ENCODE data around the gene CEL. TPM values are rescaled to one million over a fixed set of nuclear protein-coding genes. Genes with fewer than 3 reads are reported as not detected.

The CEL gene
- total RNA-seq, 2 experiments from 2014 or later: 1.4 to 2.3 TPM

GRCh38 chr9:133116346-133117231 lies 54.8 kb downstream of the CEL start:
- no peak for DNase-seq
- ATAC-seq (ENCODE audit: low read depth): no peak
- Mint-ChIP-seq H3K4me1 (peaks cover 43% of the 10 kb centered on the region), H3K27me3 (no peaks in the 10 kb centered on the region), H3K36me3 (no peaks in the 10 kb centered on the region), H3K4me3 (no peak overlapping the region), H3K27ac (no peak overlapping the region), H3K9me3 (no peaks in the 10 kb centered on the region)
- POLR2A ChIA-PET: interaction anchor here (1.1 to 4.4 kb wide), 2 partner anchors 17 to 28 kb away, joined by 3 to 22 read pairs; no protein-coding TSS in a partner anchor

GRCh38 chr9:133117271-133118178 lies 55.7 kb downstream of the CEL start:
- Mint-ChIP-seq H3K36me3 (no peaks in the 10 kb centered on the region), H3K4me3 (no peak overlapping the region), H3K27ac (no peak overlapping the region), H3K9me3 (no peaks in the 10 kb centered on the region), H3K4me1 (peaks cover 50% of the 10 kb centered on the region), H3K27me3 (no peaks in the 10 kb centered on the region)
- DNase-seq: no peak
- POLR2A ChIA-PET: interaction anchor here (1.0 to 4.4 kb wide), 2 partner anchors 27 kb away, joined by 5 to 22 read pairs; no protein-coding TSS in a partner anchor
- no peak for ATAC-seq (ENCODE audit: low read depth)

- no peak for ATAC-seq (ENCODE audit: low read depth)
- no peak for DNase-seq
- POLR2A ChIA-PET: interaction anchor here (1.0 kb wide), 1 partner anchor 26 kb away, joined by 5 read pairs; no protein-coding TSS in a partner anchor
- Mint-ChIP-seq H3K27ac (no peak overlapping the region), H3K9me3 (no peaks in the 10 kb centered on the region), H3K36me3 (no peaks in the 10 kb centered on the region), H3K4me3 (no peak overlapping the region), H3K27me3 (no peaks in the 10 kb centered on the region), H3K4me1 (peaks cover 46% of the 10 kb centered on the region)
Measured at GRCh38 chr9:133118179-133118520, 56.4 kb downstream of the CEL start.

- peaks cover 44% of the 10 kb centered on the region for H3K4me1 Mint-ChIP-seq
- peak overlapping the region; percentile 2 for H3K4me3 Mint-ChIP-seq
- ATAC-seq (ENCODE audit: low read depth) (no peak), DNase-seq (no peak)
- no peaks in the 10 kb centered on the region for H3K27me3 Mint-ChIP-seq
- no peak overlapping the region for H3K27ac Mint-ChIP-seq
- no peaks in the 10 kb centered on the region for H3K9me3 Mint-ChIP-seq
- POLR2A ChIA-PET: interaction anchor here (1.0 kb wide), 1 partner anchor 26 kb away, joined by 5 read pairs; no protein-coding TSS in a partner anchor
- no peaks in the 10 kb centered on the region for H3K36me3 Mint-ChIP-seq
Measured at GRCh38 chr9:133118568-133118967, 56.8 kb downstream of the CEL start.

DNA sequence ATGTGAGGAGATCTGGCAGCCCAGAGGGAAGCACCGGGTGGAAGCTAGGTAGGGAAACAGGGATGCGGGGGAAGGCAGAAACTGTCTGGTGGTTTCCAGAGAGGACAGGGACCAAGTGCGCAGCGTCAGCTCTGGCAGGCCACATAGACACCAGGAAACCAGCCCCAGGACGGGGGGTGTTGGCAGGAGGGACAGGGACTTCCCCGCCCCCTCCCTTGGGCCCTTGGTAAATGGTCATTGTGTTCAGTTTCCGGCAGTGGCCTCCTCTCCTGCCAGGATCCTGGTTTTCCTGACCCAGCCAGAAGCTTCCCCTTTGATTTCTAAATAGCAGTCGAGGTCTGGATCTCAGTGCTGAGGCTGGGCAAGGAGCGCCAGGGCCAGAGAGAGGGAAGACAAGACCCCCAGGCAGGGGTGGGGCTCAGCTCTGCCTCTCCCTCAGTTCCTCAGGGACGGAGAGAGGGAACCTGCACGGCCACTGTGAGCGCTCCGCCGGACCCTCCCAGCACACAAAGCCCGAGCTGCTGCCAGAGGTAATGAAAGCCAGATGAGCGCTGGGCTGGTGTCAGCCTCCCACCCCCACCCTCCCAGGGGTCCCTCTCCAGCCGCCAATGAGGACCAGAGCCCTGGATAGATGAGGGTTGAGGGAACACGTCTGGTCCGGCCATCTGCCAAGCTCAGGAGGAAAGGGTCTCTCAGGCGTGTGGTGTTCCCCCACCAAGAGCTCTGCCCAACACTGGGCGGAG lies 57.5 kb downstream of the CEL start:
- no peaks in the 10 kb centered on the region for H3K36me3 Mint-ChIP-seq
- no peaks in the 10 kb centered on the region for H3K27me3 Mint-ChIP-seq
- POLR2A ChIA-PET: interaction anchor here (0.6 to 1.3 kb wide), 2 partner anchors 59 to 172 kb away, joined by 3 read pairs; no protein-coding TSS in a partner anchor
- no peaks in the 10 kb centered on the region for H3K9me3 Mint-ChIP-seq
- peaks cover 47% of the 10 kb centered on the region for H3K4me1 Mint-ChIP-seq
- no peak overlapping the region for H3K27ac Mint-ChIP-seq
- no peak for ATAC-seq (ENCODE audit: low read depth)
- peak overlapping the region; percentile 2 for H3K4me3 Mint-ChIP-seq
- DNase-seq: no peak

- no peaks in the 10 kb centered on the region for H3K9me3 Mint-ChIP-seq
- H3K36me3 Mint-ChIP-seq: no peaks in the 10 kb centered on the region
- peak overlapping the region; percentile 21 for H3K27ac Mint-ChIP-seq
- ATAC-seq (ENCODE audit: low read depth): no peak
- H3K4me1 Mint-ChIP-seq: peaks cover 48% of the 10 kb centered on the region
- POLR2A ChIA-PET: interaction anchor here (0.6 to 1.3 kb wide), 2 partner anchors 60 to 173 kb away, joined by 3 read pairs; no protein-coding TSS in a partner anchor
- H3K27me3 Mint-ChIP-seq: no peaks in the 10 kb centered on the region
- DNase-seq: no peak
- peak overlapping the region; percentile 76 for H3K4me3 Mint-ChIP-seq
Measured at GRCh38 chr9:133119846-133120500, 58.2 kb downstream of the CEL start.

DNA sequence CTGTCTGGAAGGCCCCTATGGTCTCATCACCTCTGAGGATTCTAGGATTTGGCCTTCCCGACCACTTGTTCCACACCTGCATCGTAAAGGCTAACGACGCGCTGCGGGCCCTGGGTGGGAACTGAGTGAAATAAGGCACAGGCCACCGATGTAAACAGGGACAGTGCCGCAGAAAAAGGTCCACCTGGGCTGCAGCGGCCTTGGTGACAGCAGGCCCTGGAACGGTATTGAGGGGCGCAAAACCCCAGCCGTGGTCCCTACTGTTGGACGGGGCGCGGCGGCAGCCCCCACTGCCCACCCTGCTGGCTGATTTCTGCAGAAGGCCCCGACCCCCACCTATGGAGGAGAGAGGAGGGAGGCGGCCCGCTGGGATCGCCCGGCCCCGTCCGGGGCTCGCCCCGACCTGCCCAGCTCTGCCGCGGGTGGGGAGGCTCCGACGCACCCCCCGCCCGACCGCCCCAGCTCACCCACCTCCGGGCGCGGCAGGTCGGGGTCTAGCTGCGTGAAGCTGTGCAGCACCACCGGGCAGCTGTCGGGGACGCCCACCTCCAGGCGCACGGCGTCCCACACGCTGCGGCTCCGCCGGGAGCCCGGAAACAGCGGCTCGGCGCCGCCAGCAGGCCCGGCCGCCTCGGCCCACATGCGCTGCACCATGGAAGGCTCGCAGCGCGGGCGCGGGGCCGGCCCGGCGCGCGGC lies 58.9 kb downstream of the CEL start:
- Mint-ChIP-seq H3K27ac (peak overlapping the region; percentile 69), H3K4me1 (peaks cover 46% of the 10 kb centered on the region), H3K4me3 (peak overlapping the region; percentile 76), H3K27me3 (no peaks in the 10 kb centered on the region), H3K9me3 (no peaks in the 10 kb centered on the region), H3K36me3 (no peaks in the 10 kb centered on the region)
- POLR2A ChIA-PET: interaction anchor here (1.4 to 1.6 kb wide), 2 partner anchors 13 to 24 kb away, joined by 5 to 6 read pairs; no protein-coding TSS in a partner anchor
- ATAC-seq (ENCODE audit: low read depth) (no peak), DNase-seq (no peak)

Small RNAs within 50 kb of the gene (microRNA-seq; reads per million reads assigned to microRNA genes)
- 2.8 reads per million for gene MIR6877

Other genes starting within 250 kb of the CEL start
- gene AK8, start 183.7 kb upstream of the CEL start, total RNA-seq: under 1 TPM in 1 of 2 experiments, not detected in 1; 0.30 TPM
- gene SPACA9, start 183.1 kb upstream of the CEL start, total RNA-seq: 1 to 10 TPM; 4.1 to 6.3 TPM
- 10 to 100 TPM; 38.5 to 43.0 TPM for gene TSC1, start 117.4 kb upstream of the CEL start, total RNA-seq
- not detected for gene GFI1B, start 83.3 kb upstream of the CEL start, total RNA-seq
- 10 to 100 TPM; 86.4 to 97.5 TPM for gene GTF3C5, start 31.0 kb upstream of the CEL start, total RNA-seq
- gene RALGDS, start 59.3 kb downstream of the CEL start, total RNA-seq: 100 to 1,000 TPM; 130 to 134 TPM
- gene GBGT1, start 101.9 kb downstream of the CEL start, total RNA-seq: 1 to 10 TPM; 4.0 to 4.5 TPM
- not detected for gene OBP2B, start 147.3 kb downstream of the CEL start, total RNA-seq
- gene ABO, start 213.2 kb downstream of the CEL start, total RNA-seq: not detected

All from activated naive CD8-positive, alpha-beta T cell treated with anti-CD3 and anti-CD28 coated beads, Interleukin-2, amount 10 ng/mL, durations not matched to agents 7 days and 5 days (primary cell).